ENCODE data around the gene HGFAC.

Gene HGFAC

GRCh38 chr4:3430524-3430923, 11.2 kb upstream of the HGFAC start:
- TF ChIP-seq CTCF (IDR thresholded peaks at IDR 0.05; ENCODE audit: low read depth, low read length, missing control alignments), result no peak
- no peak overlapping the region for H3K27ac ChIP-seq
- no peak overlapping the region for H3K4me3 ChIP-seq (ENCODE audit: low read depth, low read length)
- no peak for DNase-seq
- no peaks in the 10 kb centered on the region for H3K36me3 ChIP-seq (replicated peaks)
- H3K27me3 ChIP-seq (replicated peaks), result no peaks in the 10 kb centered on the region
- in situ Hi-C loops (cut with HindIII; ENCODE audit: low pct_ligation_motif_present, low sequenced_read_pairs), result no loop called here

- no peak for TF ChIP-seq CTCF (IDR thresholded peaks at IDR 0.05; ENCODE audit: low read depth, low read length, missing control alignments)
- Histone ChIP-seq H3K27me3 (replicated peaks) (no peaks in the 10 kb centered on the region), H3K4me3 (ENCODE audit: low read depth, low read length) (no peak overlapping the region), H3K27ac (no peak overlapping the region), H3K36me3 (replicated peaks) (no peaks in the 10 kb centered on the region)
- DNase-seq, result no peak
- in situ Hi-C loops (cut with HindIII; ENCODE audit: low pct_ligation_motif_present, low sequenced_read_pairs), result no loop called here
These were observed 10.2 kb upstream of the HGFAC start for GRCh38 chr4:3431446-3431993.

GRCh38 chr4:3432381-3432790, 9.4 kb upstream of the HGFAC start:
- H3K4me3 ChIP-seq (ENCODE audit: low read depth, low read length), result no peak overlapping the region
- H3K27ac ChIP-seq, result no peak overlapping the region
- DNase-seq, result no peak
- no peaks in the 10 kb centered on the region for H3K36me3 ChIP-seq (replicated peaks)
- TF ChIP-seq CTCF (IDR thresholded peaks at IDR 0.05; ENCODE audit: low read depth, low read length, missing control alignments), result no peak
- in situ Hi-C loops (cut with HindIII; ENCODE audit: low pct_ligation_motif_present, low sequenced_read_pairs), result no loop called here
- no peaks in the 10 kb centered on the region for H3K27me3 ChIP-seq (replicated peaks)

GRCh38 chr4:3433138-3433869, 8.5 kb upstream of the HGFAC start:
- no peak for DNase-seq
- Histone ChIP-seq H3K27ac (no peak overlapping the region), H3K4me3 (ENCODE audit: low read depth, low read length) (no peak overlapping the region), H3K27me3 (replicated peaks) (no peaks in the 10 kb centered on the region), H3K36me3 (replicated peaks) (no peaks in the 10 kb centered on the region)
- in situ Hi-C loops (cut with HindIII; ENCODE audit: low pct_ligation_motif_present, low sequenced_read_pairs), result no loop called here
- no peak for TF ChIP-seq CTCF (IDR thresholded peaks at IDR 0.05; ENCODE audit: low read depth, low read length, missing control alignments)

GRCh38 chr4:3434881-3435685, 6.7 kb upstream of the HGFAC start:
- Histone ChIP-seq H3K4me3 (ENCODE audit: low read depth, low read length) (no peak overlapping the region), H3K27ac (no peak overlapping the region), H3K36me3 (replicated peaks) (no peaks in the 10 kb centered on the region), H3K27me3 (replicated peaks) (no peaks in the 10 kb centered on the region)
- TF ChIP-seq CTCF (IDR thresholded peaks at IDR 0.05; ENCODE audit: low read depth, low read length, missing control alignments), result peak; percentile 48
- DNase-seq, result no peak
- in situ Hi-C loops (cut with HindIII; ENCODE audit: low pct_ligation_motif_present, low sequenced_read_pairs), result no loop called here
